ENCODE measurements around the gene CYB5D1.

DNA sequence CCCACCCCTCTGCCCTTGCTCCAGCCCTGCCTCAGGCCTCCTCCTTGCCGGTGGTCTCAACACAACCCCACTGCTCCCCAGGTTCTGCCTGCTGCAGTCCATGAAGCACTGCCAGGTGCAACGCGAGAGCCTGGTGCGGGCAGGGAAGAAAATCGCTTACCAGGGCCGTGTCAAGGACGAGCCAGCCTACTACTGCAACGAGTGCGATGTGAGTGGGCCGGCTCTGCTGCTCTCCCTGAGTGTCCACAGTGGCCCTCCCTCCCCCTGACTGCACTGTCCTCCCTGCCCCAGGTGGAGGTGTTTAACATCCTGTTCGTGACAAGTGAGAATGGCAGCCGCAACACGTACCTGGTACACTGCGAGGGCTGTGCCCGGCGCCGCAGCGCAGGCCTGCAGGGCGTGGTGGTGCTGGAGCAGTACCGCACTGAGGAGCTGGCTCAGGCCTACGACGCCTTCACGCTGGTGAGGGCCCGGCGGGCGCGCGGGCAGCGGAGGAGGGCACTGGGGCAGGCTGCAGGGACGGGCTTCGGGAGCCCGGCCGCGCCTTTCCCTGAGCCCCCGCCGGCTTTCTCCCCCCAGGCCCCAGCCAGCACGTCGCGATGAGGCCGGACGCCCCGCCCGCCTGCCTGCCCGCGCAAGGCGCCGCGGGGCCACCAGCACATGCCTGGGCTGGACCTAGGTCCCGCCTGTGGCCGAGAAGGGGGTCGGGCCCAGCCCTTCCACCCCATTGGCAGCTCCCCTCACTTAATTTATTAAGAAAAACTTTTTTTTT is 4.7 kb upstream of the CYB5D1 start:
- no peak for TF ChIP-seq RFX5 (IDR thresholded peaks at IDR 0.05; ENCODE audit: borderline replicate concordance, low read depth, low read length)
- no peak for TF ChIP-seq JUND (IDR thresholded peaks at IDR 0.05; ENCODE audit: low read length)

All from H1 (cell line).